H54 (cell line): ENCODE measurements around the gene PTPRD.
A peak's percentile ranks its signal among the peaks of the same experiment; 100 is the strongest.

ENCODE experiments used
- DNase-seq: peaks from one replicate; pipeline ENCODE4 v3.0.0; 2011; ENCODE audit warnings: low spot score, mixed read lengths; ENCODE audit not compliant: insufficient read length
- FAIRE-seq: peaks from 3 replicates; lab custom pipeline; 2011; peaks lifted over from hg19 to GRCh38; lab: Jason Lieb, UNC
- POLR2A ChIP-seq: IDR thresholded peaks from 2 replicates; pipeline ENCODE4 v1.6.1; 2011; ENCODE audit warnings: low read depth, mild to moderate bottlenecking, low read length

The PTPRD gene

GRCh38 chr9:8783941-8784340 is 1828.9 kb downstream of the PTPRD start:
- TF ChIP-seq POLR2A: no peak
- DNase-seq (no peak), FAIRE-seq (no peak)

- no peak for TF ChIP-seq POLR2A
- no peak for DNase-seq
- FAIRE-seq: no peak
These were observed 1830.6 kb downstream of the PTPRD start for GRCh38 chr9:8782237-8782636.

GRCh38 chr9:8781458-8781857 is 1831.3 kb downstream of the PTPRD start:
- FAIRE-seq (no peak), DNase-seq (no peak)
- TF ChIP-seq POLR2A: no peak

- DNase-seq (no peak), FAIRE-seq (no peak)
- no peak for TF ChIP-seq POLR2A
These were observed 1832.4 kb downstream of the PTPRD start for GRCh38 chr9:8780386-8780785.

GRCh38 chr9:8779478-8779877 is 1833.3 kb downstream of the PTPRD start:
- DNase-seq (no peak), FAIRE-seq (peak; percentile 38)
- TF ChIP-seq POLR2A: no peak

- FAIRE-seq (no peak), DNase-seq (no peak)
- no peak for TF ChIP-seq POLR2A
These were observed 1834.4 kb downstream of the PTPRD start for GRCh38 chr9:8778356-8778755.

GRCh38 chr9:8772302-8772701 is 1840.5 kb downstream of the PTPRD start:
- DNase-seq: no peak
- FAIRE-seq: no peak
- no peak for TF ChIP-seq POLR2A

- no peak for FAIRE-seq
- no peak for TF ChIP-seq POLR2A
- DNase-seq: no peak
These were observed 1843.6 kb downstream of the PTPRD start for GRCh38 chr9:8769153-8769552.

- DNase-seq: no peak
These were observed 1846.7 kb downstream of the PTPRD start for GRCh38 chr9:8766096-8766495.

GRCh38 chr9:8764051-8764450 is 1848.8 kb downstream of the PTPRD start:
- DNase-seq (no peak), FAIRE-seq (no peak)
- TF ChIP-seq POLR2A: no peak

More at GRCh38 chr9:8766096-8766495, 1846.7 kb downstream of the PTPRD start:
- peak; percentile 41 for FAIRE-seq
- no peak for TF ChIP-seq POLR2A

- TF ChIP-seq POLR2A: no peak
These were observed 1850.2 kb downstream of the PTPRD start for GRCh38 chr9:8762479-8763085.

GRCh38 chr9:8760000-8760767 is 1852.6 kb downstream of the PTPRD start:
- FAIRE-seq: no peak
- TF ChIP-seq POLR2A: no peak

More at GRCh38 chr9:8762479-8763085, 1850.2 kb downstream of the PTPRD start:
- DNase-seq (no peak), FAIRE-seq (no peak)

GRCh38 chr9:8757881-8758280 is 1854.9 kb downstream of the PTPRD start:
- TF ChIP-seq POLR2A: no peak
- no peak for FAIRE-seq
- DNase-seq: no peak

More at GRCh38 chr9:8760000-8760767, 1852.6 kb downstream of the PTPRD start:
- DNase-seq: no peak

GRCh38 chr9:8754751-8755150 is 1858.1 kb downstream of the PTPRD start:
- DNase-seq (no peak), FAIRE-seq (no peak)
- TF ChIP-seq POLR2A: no peak
